H1 (cell line): ENCODE results near the gene ANK3. TPM values are rescaled to one million over a fixed set of nuclear protein-coding genes. Genes with fewer than 3 reads are reported as not detected.

ENCODE experiments used
- CTCF ChIA-PET: fragments of 300-600 bp; sonication (Branson Sonifier 250); formaldehyde crosslinking; loops from one replicate; lab custom pipeline; 2021; ENCODE audit not compliant: partially characterized antibody; lab: Charles Lee
- POLR2A ChIA-PET: fragments of 300-600 bp; sonication (Branson Sonifier 250); formaldehyde crosslinking; loops from one replicate; lab custom pipeline; 2021; ENCODE audit warnings: inconsistent platforms; ENCODE audit not compliant: partially characterized antibody; lab: Charles Lee
- DNase-seq, 2 experiments: peaks; one replicate each; pipeline versions ENCODE4 v3.0.0 to v3.0.0-alpha.2; 2010 to 2022; ENCODE audit warnings: low spot score in 2 of 2, low read depth in 1 of 2, mixed read lengths in 1 of 2
- FAIRE-seq: peaks from 2 replicates; lab custom pipeline; 2011; peaks lifted over from hg19 to GRCh38; lab: Jason Lieb, UNC
- H2AFZ ChIP-seq: 2 replicates; pipeline ENCODE4 v1.8.1; 2012; ENCODE audit warnings: low read length, inconsistent platforms
- H2AK5ac ChIP-seq: 2 replicates; pipeline ENCODE4 v1.6.1; 2013; ENCODE audit warnings: low read depth, low read length
- H2BK120ac ChIP-seq: replicated peaks from 2 replicates; pipeline ENCODE3; 2013; ENCODE audit warnings: low read depth, low read length, inconsistent platforms
- H2BK12ac ChIP-seq: 2 replicates; pipeline ENCODE4 v1.6.1; 2013; ENCODE audit warnings: low read depth, low read length
- H2BK15ac ChIP-seq: 2 replicates; pipeline ENCODE4 v1.6.1; 2013; ENCODE audit warnings: low read length
- H2BK20ac ChIP-seq: 2 replicates; pipeline ENCODE4 v1.6.1; 2013; ENCODE audit warnings: low read length
- H2BK5ac ChIP-seq: 2 replicates; pipeline ENCODE4 v1.6.1; 2013; ENCODE audit warnings: low read depth, low read length
- H3K14ac ChIP-seq: 2 replicates; pipeline ENCODE4 v1.6.1; 2013; ENCODE audit warnings: inconsistent platforms; ENCODE audit not compliant: insufficient read length
- H3K18ac ChIP-seq: 2 replicates; pipeline ENCODE4 v1.6.1; 2013; ENCODE audit warnings: low read length; ENCODE audit errors: extremely low read depth
- H3K23ac ChIP-seq: 2 replicates; pipeline ENCODE4 v1.6.1; 2013; ENCODE audit warnings: inconsistent platforms; ENCODE audit not compliant: insufficient read length
- H3K23me2 ChIP-seq: 2 replicates; pipeline ENCODE4 v1.6.1; 2013; ENCODE audit warnings: low read depth, low read length
- H3K27ac ChIP-seq: 2 replicates; pipeline ENCODE4 v1.6.1; 2011; ENCODE audit warnings: low read depth, low read length, inconsistent platforms
- H3K27me3 ChIP-seq, 4 experiments: replicated peaks in 1 of 4; 1 replicate in 1 of 4; 2 replicates in 3 of 4; pipeline versions ENCODE4 v1.6.1 to v1.8.1; 2011 to 2013; ENCODE audit warnings: low read length in 3 of 4, mild to moderate bottlenecking in 3 of 4, inconsistent platforms in 2 of 4, mixed read lengths in 2 of 4, moderate library complexity in 1 of 4; ENCODE audit not compliant: control insufficient read depth in 3 of 4, insufficient read depth in 3 of 4; ENCODE audit errors: extremely low read depth in 1 of 4
- H3K36me3 ChIP-seq, 4 experiments: 2 replicates each; pipeline versions ENCODE4 v1.6.1 to v1.8.1; 2011 to 2013; ENCODE audit warnings: mild to moderate bottlenecking in 4 of 4, low read length in 3 of 4, moderate library complexity in 2 of 4, control low read depth in 1 of 4, inconsistent platforms in 1 of 4; ENCODE audit not compliant: insufficient read depth in 4 of 4, control insufficient read depth in 2 of 4
- H3K4ac ChIP-seq: replicated peaks from 2 replicates; pipeline ENCODE3; 2013; ENCODE audit warnings: low read length, low read depth, mixed read lengths, inconsistent platforms; ENCODE audit not compliant: insufficient read length
- H3K4me1 ChIP-seq, 4 experiments: replicated peaks in 1 of 4; 1 replicate in 1 of 4; 2 replicates in 3 of 4; pipeline versions ENCODE4 v1.6.1 to v1.8.1; 2011 to 2013; ENCODE audit warnings: low read length in 3 of 4, inconsistent platforms in 2 of 4, mixed read lengths in 1 of 4; ENCODE audit not compliant: insufficient read depth in 4 of 4, control insufficient read depth in 3 of 4
- H3K4me2 ChIP-seq, 2 experiments: 2 replicates each; pipeline versions ENCODE4 v1.6.1 to v1.8.1; 2011 to 2013; ENCODE audit warnings: low read depth in 2 of 2, low read length in 2 of 2, control low read depth in 1 of 2, inconsistent platforms in 1 of 2, mild to moderate bottlenecking in 1 of 2; ENCODE audit not compliant: insufficient read depth in 1 of 2
- H3K4me3 ChIP-seq, 4 experiments: fragments of 200-600, 300-600 bp in 1 of 4; sonication (generic), shearing (Covaris generic), sonication (Bioruptor Twin) in 1 of 4; 2 replicates each; pipeline versions ENCODE4 v1.5.1 to v1.8.1; 2011 to 2016; ENCODE audit warnings: low read length in 4 of 4, low read depth in 3 of 4, control low read depth in 2 of 4, inconsistent platforms in 2 of 4, mild to moderate bottlenecking in 2 of 4, mixed read lengths in 1 of 4, moderate library complexity in 1 of 4; ENCODE audit not compliant: insufficient read depth in 2 of 4; ENCODE audit errors: extremely low read depth in 1 of 4
- H3K56ac ChIP-seq: replicated peaks from 2 replicates; pipeline ENCODE3; 2013; ENCODE audit warnings: low read depth, mild to moderate bottlenecking, mixed read lengths, low read length, inconsistent platforms; ENCODE audit not compliant: insufficient read length
- H3K79me1 ChIP-seq: 2 replicates; pipeline ENCODE4 v1.6.1; 2013; ENCODE audit warnings: low read depth, low read length, control low read depth
- H3K79me2 ChIP-seq, 2 experiments: 2 replicates each; pipeline versions ENCODE4 v1.6.1 to v1.8.1; 2012 to 2013; ENCODE audit warnings: low read length in 2 of 2, mild to moderate bottlenecking in 2 of 2, inconsistent platforms in 1 of 2; ENCODE audit not compliant: insufficient read depth in 2 of 2, control insufficient read depth in 1 of 2
- H3K9ac ChIP-seq, 4 experiments: replicated peaks in 1 of 4; 1 replicate in 1 of 4; 2 replicates in 3 of 4; pipeline versions ENCODE4 v1.6.1 to v1.8.1; 2011 to 2013; ENCODE audit warnings: low read depth in 3 of 4, low read length in 3 of 4, control low read depth in 2 of 4, mild to moderate bottlenecking in 2 of 4, moderate library complexity in 2 of 4, inconsistent platforms in 1 of 4; ENCODE audit errors: extremely low read depth in 1 of 4
- H3K9me3 ChIP-seq, 2 experiments: 2 replicates each; pipeline versions ENCODE4 v1.6.1 to v1.8.1; 2012 to 2013; ENCODE audit warnings: mild to moderate bottlenecking in 2 of 2, moderate library complexity in 2 of 2, control low read depth in 1 of 2, inconsistent platforms in 1 of 2, low read depth in 1 of 2, low read length in 1 of 2, mixed read lengths in 1 of 2; ENCODE audit not compliant: insufficient read depth in 2 of 2
- H4K20me1 ChIP-seq, 2 experiments: replicated peaks in 1 of 2; 2 replicates each; pipeline versions ENCODE3 to v1.8.1; 2011 to 2013; ENCODE audit warnings: inconsistent platforms in 2 of 2, low read length in 2 of 2, mild to moderate bottlenecking in 1 of 2; ENCODE audit not compliant: insufficient read depth in 2 of 2, control insufficient read depth in 1 of 2
- H4K5ac ChIP-seq: 2 replicates; pipeline ENCODE4 v1.6.1; 2013; ENCODE audit warnings: low read length, low read depth, mixed read lengths, inconsistent platforms; ENCODE audit not compliant: insufficient read length
- H4K8ac ChIP-seq: 2 replicates; pipeline ENCODE4 v1.8.0; 2013; ENCODE audit warnings: mild to moderate bottlenecking, moderate library complexity, low read length, inconsistent platforms; ENCODE audit not compliant: insufficient read depth; ENCODE audit errors: extremely low read depth
- H4K91ac ChIP-seq: replicated peaks from 2 replicates; pipeline ENCODE3; 2013; ENCODE audit warnings: low read length, mixed read lengths, inconsistent platforms; ENCODE audit not compliant: insufficient read length
- BACH1 ChIP-seq: IDR thresholded peaks from 2 replicates; pipeline ENCODE4 v1.6.1; 2012; ENCODE audit warnings: low read length, improper control_type of control experiment
- BRCA1 ChIP-seq: IDR thresholded peaks from 2 replicates; pipeline ENCODE4 v1.6.1; 2012; ENCODE audit warnings: low read depth, low read length, improper control_type of control experiment
- CHD2 ChIP-seq: IDR thresholded peaks from 2 replicates; pipeline ENCODE4 v1.6.1; 2012; ENCODE audit warnings: low read length, improper control_type of control experiment
- GABPA ChIP-seq: IDR thresholded peaks from 2 replicates; pipeline ENCODE4 v1.6.1; 2011; ENCODE audit warnings: mild to moderate bottlenecking, low read length, moderate library complexity, borderline replicate concordance; ENCODE audit not compliant: insufficient read depth
- JUN ChIP-seq: IDR thresholded peaks from 2 replicates; pipeline ENCODE4 v1.6.1; 2011; ENCODE audit warnings: low read depth, mild to moderate bottlenecking, improper control_type of control experiment, low read length
- MAX ChIP-seq: IDR thresholded peaks from 2 replicates; pipeline ENCODE4 v1.6.1; 2012; ENCODE audit warnings: inconsistent platforms
- NRF1 ChIP-seq: IDR thresholded peaks from 2 replicates; pipeline ENCODE4 v1.6.1; 2011; ENCODE audit warnings: mild to moderate bottlenecking, low read depth, low read length, improper control_type of control experiment
- POLR2A ChIP-seq, 2 experiments: IDR thresholded peaks; 1 replicate in 1 of 2; 2 replicates in 1 of 2; pipeline ENCODE4 v1.6.1; 2011; ENCODE audit warnings: low read depth in 2 of 2, low read length in 2 of 2, mild to moderate bottlenecking in 2 of 2; ENCODE audit errors: control extremely low read depth in 1 of 2
- POU5F1 ChIP-seq: IDR thresholded peaks from 2 replicates; pipeline ENCODE4 v1.6.1; 2011; ENCODE audit warnings: low read depth, mild to moderate bottlenecking, low read length, moderate library complexity
- RAD21 ChIP-seq, 2 experiments: IDR thresholded peaks in 1 of 2; conservative IDR thresholded peaks in 1 of 2; 2 replicates each; pipeline ENCODE4 v1.6.1; 2011; ENCODE audit warnings: low read depth in 2 of 2, low read length in 2 of 2, improper control_type of control experiment in 1 of 2, inconsistent platforms in 1 of 2, mild to moderate bottlenecking in 1 of 2, moderate library complexity in 1 of 2
- SIX5 ChIP-seq: IDR thresholded peaks from 2 replicates; pipeline ENCODE4 v1.6.1; 2011; ENCODE audit warnings: mild to moderate bottlenecking, low read depth, low read length
- TAF1 ChIP-seq: IDR thresholded peaks from 2 replicates; pipeline ENCODE4 v1.6.1; 2011; ENCODE audit warnings: mild to moderate bottlenecking, low read depth, low read length
- USF2 ChIP-seq: IDR thresholded peaks from 2 replicates; pipeline ENCODE4 v1.6.1; 2011; ENCODE audit warnings: low read length, improper control_type of control experiment
- WGBS, 2 experiments: shearing (Covaris generic) in 1 of 2; methylation state at CpG; one replicate each; pipeline versions ENCODE4 v1.1.6 to v1.1.7; 2013 to 2015; ENCODE audit warnings: low lambda C conversion rate in 2 of 2, mixed read lengths in 2 of 2, inconsistent platforms in 1 of 2, low coverage in 1 of 2, missing lambda C conversion rate in 1 of 2; ENCODE audit not compliant: insufficient replicate concordance in 2 of 2, insufficient coverage in 1 of 2, insufficient read length in 1 of 2; ENCODE audit errors: extremely low coverage in 1 of 2, missing lambda C conversion rate in 1 of 2; 5-methylcytosine and 5-hydroxymethylcytosine counted together
- polyA plus RNA-seq, 7 experiments: library from polyadenylated mRNA; depleted of rRNA in 3 of 7; stranded (reverse) in 5 of 7; unstranded in 2 of 7; fragments of >200 nt in 5 of 7; fragments of 200-250 nt in 2 of 7; gene quantifications; 1 replicate in 5 of 7; 2 replicates in 1 of 7; 4 replicates in 1 of 7; pipeline versions ENCODE4 v1.2.1 to v1.2.3, GENCODE V29; 2011 to 2013; ENCODE audit warnings: missing spikeins in 2 of 7, mixed read lengths in 2 of 7
- total RNA-seq: library from RNA; stranded (reverse); fragmentation: NEBNext Ultra II Directional; extraction: Animal tissue kit (Norgen Biotek cat#: 25700); gene quantifications from 2 replicates; pipeline ENCODE4 v1.2.1, GENCODE V29; 2021

The ANK3 gene
- total and polyA plus RNA-seq, 2 of the 8 experiments (the other 6 are each of a cell fraction or from before 2014, with no cell fraction given): 18.1 to 67.9 TPM

- no peak overlapping the region for H3K4me2 ChIP-seq
- H4K5ac ChIP-seq: no peak overlapping the region
- no peak overlapping the region for H2BK5ac ChIP-seq
- H4K91ac ChIP-seq: no peak overlapping the region
- no peak overlapping the region for H2AFZ ChIP-seq
- H3K23me2 ChIP-seq: no peaks in the 10 kb centered on the region; the same call in 1 of the 2 replicates
- peaks cover 0 to 7% (median 3%) of the 10 kb centered on the region in 4 experiments; a peak in 1 of 7 replicates for H3K4me1 ChIP-seq
- ChIA-PET POLR2A (interaction anchor here (1.6 kb wide), 2 partner anchors 10 to 89 kb away, joined by 3 read pairs; no protein-coding TSS in a partner anchor), CTCF (interaction anchor here (0.7 kb wide), 1 partner anchor 55 kb away, joined by 3 read pairs; no protein-coding TSS in a partner anchor)
- no peaks in the 10 kb centered on the region for H3K79me1 ChIP-seq
- H4K20me1 ChIP-seq: no peaks in the 10 kb centered on the region
- no peaks in the 10 kb centered on the region for H3K9me3 ChIP-seq
- no peaks in the 10 kb centered on the region for H3K27me3 ChIP-seq
- H2BK120ac ChIP-seq: no peak overlapping the region
- no peak overlapping the region for H2BK12ac ChIP-seq
- 90% methylated on average over 1 of the region's 1 CpG; no CpG with 5 or more reads in 1 of the 2 experiments for WGBS, 2 experiments
- H3K56ac ChIP-seq: no peak overlapping the region
- no peak overlapping the region for H3K4me3 ChIP-seq
- no peaks in the 10 kb centered on the region; a peak in 1 of 8 replicates for H3K36me3 ChIP-seq
- H3K4ac ChIP-seq: no peak overlapping the region
- no peak for FAIRE-seq
- no peak overlapping the region for H2BK15ac ChIP-seq
- H2BK20ac ChIP-seq: no peak overlapping the region
- no peak overlapping the region for H4K8ac ChIP-seq
- no peak overlapping the region for H3K23ac ChIP-seq
- DNase-seq: no peak
- H2AK5ac ChIP-seq: no peak overlapping the region
- H3K79me2 ChIP-seq: no peaks in the 10 kb centered on the region
- no peak overlapping the region for H3K9ac ChIP-seq
- no peak overlapping the region for H3K14ac ChIP-seq
- no peak overlapping the region for H3K27ac ChIP-seq
- H3K18ac ChIP-seq: no peak overlapping the region
- TF ChIP-seq POU5F1 (no peak), CHD2 (no peak), RAD21 (IDR thresholded peaks at IDR 0.05 in 1 of 2, conservative IDR thresholded peaks at IDR 0.05 in 1 of 2; ENCODE audit: low read depth in 2 of 2, low read length in 2 of 2) (no peak), NRF1 (no peak), BRCA1 (no peak), JUN (no peak), TAF1 (no peak), POLR2A (IDR thresholded peaks at IDR 0.05; ENCODE audit: control extremely low read depth in 1 of 2, low read depth in 2 of 2, low read length in 2 of 2) (no peak), MAX (no peak), SIX5 (no peak), GABPA (no peak), USF2 (no peak), BACH1 (no peak)
These were observed 395.7 kb downstream of the ANK3 start for GRCh38 chr10:59993931-59994330.
